ENCODE measurements around the gene GLOD5.

- TF ChIP-seq YY1 (IDR thresholded peaks at IDR 0.05; ENCODE audit: insufficient read depth, insufficient read length) (no peak), ZNF274 (IDR thresholded peaks at IDR 0.05; ENCODE audit: low read depth, low read length) (no peak), SUZ12 (IDR thresholded peaks at IDR 0.05; ENCODE audit: extremely low read depth, insufficient read depth, insufficient read length) (no peak)
Observed at GRCh38 chrX:48802089-48802904, 40.8 kb downstream of the GLOD5 start.

All from NT2/D1 (cell line).